Right lobe of liver (tissue), 6 donors: ENCODE measurements around the gene FOXO3B. TPM values are rescaled to one million over a fixed set of nuclear protein-coding genes. Genes with fewer than 3 reads are reported as not detected.
A peak's percentile ranks its signal among the peaks of the same experiment; 100 is the strongest.
"Not testable (repeated sequence)": the region's sequence is repeated elsewhere in the genome, so short reads cannot be mapped to it uniquely, and the experiment has no call there.

Experiments
- ATAC-seq, 4 donors: fragments of 200-7000 bp; cut with Tn5 transposase; one replicate each; pipeline ENCODE4 v1.9.1; 2020; ENCODE audit warnings: mild to moderate bottlenecking in 4 of 4, moderate library complexity in 4 of 4
- DNase-seq, 3 donors: peaks; one replicate each; pipeline ENCODE4 v3.0.0-alpha.2; 2020
- H3K27ac ChIP-seq, 3 donors: fragments of 200-600 bp; one replicate each; pipeline ENCODE4 v1.8.0; 2022
- H3K27me3 ChIP-seq, 2 donors: fragments of 200-600 bp; one replicate each; pipeline ENCODE4 v1.8.0; 2022
- H3K36me3 ChIP-seq, 4 donors: fragments of 200-600 bp; sonication (generic) in 1 of 4; one replicate each; pipeline versions ENCODE4 v1.5.1 to v1.8.0; 2017 to 2022; ENCODE audit warnings: control low read depth in 1 of 4
- H3K4me1 ChIP-seq, 4 donors: fragments of 200-600 bp; sonication (generic) in 1 of 4; one replicate each; pipeline versions ENCODE4 v1.5.1 to v1.8.0; 2017 to 2022; ENCODE audit warnings: control low read depth in 1 of 4
- H3K4me3 ChIP-seq, 3 donors: fragments of 200-600 bp; one replicate each; pipeline ENCODE4 v1.8.0; 2022
- H3K9me3 ChIP-seq, 4 donors: fragments of 200-600 bp; sonication (generic) in 1 of 4; one replicate each; pipeline versions ENCODE4 v1.5.1 to v1.8.0; 2017 to 2022; ENCODE audit warnings: control low read depth in 1 of 4
- WGBS: methylation state at CpG from one replicate; pipeline ENCODE4 v1.1.6; 2018; ENCODE audit warnings: low coverage, low lambda C conversion rate; ENCODE audit not compliant: insufficient coverage; ENCODE audit errors: missing lambda C conversion rate; 5-methylcytosine and 5-hydroxymethylcytosine counted together
- intact Hi-C, 2 donors: fragments of 100-400 bp; cut with DNase I; formaldehyde crosslinking; loops; one replicate each; pipeline versions ENCODE4 v1.11.2 to v1.14.1; 2022
- long read RNA-seq: library from polyadenylated mRNA; unstranded; transcript quantifications from one replicate; pipeline ENCODE4 v2.0.0, GENCODE V29; 2019
- total RNA-seq, 6 experiments: library from RNA; depleted of rRNA in 2 of 6; stranded (reverse); fragments of >200 nt in 2 of 6; fragmentation: NEBNext Ultra II Directional in 3 of 6; extraction: Animal tissue kit (Norgen Biotek cat#: 25700) in 3 of 6; gene quantifications; one replicate each; pipeline versions ENCODE4 v1.1.0 to v1.2.4, GENCODE V29; 2016 to 2023
- TF ChIP-seq, protein P1 (sequence below), 4 donors: fragments of 200-600 bp in 3 of 4; fragments of 450-650 bp in 1 of 4; IDR thresholded peaks; one replicate each; pipeline versions ENCODE4 v1.5.1 to v1.8.0; 2016 to 2022; ENCODE audit warnings: antibody characterized with exemption in 4 of 4, mild to moderate bottlenecking in 2 of 4
- donor health status: DM: no; HTN: yes; CAD: no.
- donor health status: DM: no; HTN: no; CAD: no.
- donor health status: DM: no; HTN: no; CAD: no.
- donor health status: DM: no; HTN: yes; CAD: no.
- donor health status: DM: no; HTN: yes; CAD: no.

Gene FOXO3B
- 1 to 10 TPM in 3 of 6 experiments, under 1 TPM in 3; 0.44 to 1.6 (median 1.1) TPM for total RNA-seq
- long read RNA-seq, result 0 reads

GRCh38 chr17:18681767-18682571 is at the start of gene FOXO3B:
Gene FOXO3B, minus strand, starts transcription at chr17:18682314. Its CDS starts 663 bp downstream, at chr17:18681651.
- H3K27ac ChIP-seq, intact Hi-C loops, H3K9me3 ChIP-seq, H3K36me3 ChIP-seq, H3K27me3 ChIP-seq, H3K4me1 ChIP-seq: not testable (repeated sequence)
- DNase-seq, result peak; percentile 86 to 92 (median 91)
- ATAC-seq, result peak; percentile 87 to 99 (median 98)
- WGBS, result 0% methylated on average over 27 of the region's 58 CpGs
- peak within 1 kb of the TSS; percentile 43 to 47 (median 44) for H3K4me3 ChIP-seq

DNA sequence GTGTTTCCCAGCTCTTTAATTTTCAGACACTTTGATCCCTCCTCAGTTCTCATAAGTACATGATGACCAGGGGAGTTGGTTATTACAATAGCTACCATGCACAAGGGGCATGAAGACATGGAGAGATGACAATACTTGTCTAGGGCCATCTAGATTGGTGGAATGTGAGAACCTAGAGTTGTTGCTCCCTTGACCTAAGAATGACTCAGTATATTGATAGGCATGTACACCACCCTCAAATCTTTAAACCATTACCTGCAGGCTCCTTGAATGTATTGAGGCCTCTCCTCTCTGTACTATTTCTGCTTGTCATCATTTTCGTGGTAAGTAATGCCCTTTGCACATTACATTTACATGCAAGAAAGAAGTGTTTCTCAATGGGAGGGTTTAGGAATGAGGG is 41.4 kb upstream of the FOXO3B start:
- WGBS, result no CpG with 5 or more reads among the region's 1 CpG
- H3K9me3 ChIP-seq, H3K27ac ChIP-seq, H3K27me3 ChIP-seq, H3K36me3 ChIP-seq, H3K4me3 ChIP-seq, DNase-seq, H3K4me1 ChIP-seq, intact Hi-C loops, ATAC-seq: not testable (repeated sequence)

DNA sequence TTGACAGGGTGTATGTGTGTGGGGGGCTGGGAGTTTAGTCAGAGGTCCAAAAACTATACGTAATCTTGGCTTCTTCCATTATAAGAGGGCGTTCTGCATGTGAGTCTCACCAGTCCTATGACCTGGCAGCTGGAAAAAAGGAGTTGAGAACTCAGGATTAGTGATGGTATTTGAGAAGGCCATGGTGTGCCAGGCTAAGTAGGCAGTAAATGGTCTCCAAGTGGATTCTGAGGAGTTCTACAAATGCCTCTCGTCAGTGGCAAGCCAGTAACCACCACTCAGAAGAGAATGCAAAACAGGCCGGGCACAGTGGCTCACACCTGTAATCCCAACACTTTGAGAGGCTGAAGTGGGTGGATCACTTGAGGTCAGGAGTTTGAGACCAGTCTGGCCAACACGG is 40.5 kb upstream of the FOXO3B start:
- intact Hi-C loops, H3K4me3 ChIP-seq, H3K36me3 ChIP-seq, DNase-seq, H3K9me3 ChIP-seq, ATAC-seq, H3K27ac ChIP-seq, H3K27me3 ChIP-seq, H3K4me1 ChIP-seq: not testable (repeated sequence)
- WGBS, result 56% methylated on average over 2 of the region's 5 CpGs

DNA sequence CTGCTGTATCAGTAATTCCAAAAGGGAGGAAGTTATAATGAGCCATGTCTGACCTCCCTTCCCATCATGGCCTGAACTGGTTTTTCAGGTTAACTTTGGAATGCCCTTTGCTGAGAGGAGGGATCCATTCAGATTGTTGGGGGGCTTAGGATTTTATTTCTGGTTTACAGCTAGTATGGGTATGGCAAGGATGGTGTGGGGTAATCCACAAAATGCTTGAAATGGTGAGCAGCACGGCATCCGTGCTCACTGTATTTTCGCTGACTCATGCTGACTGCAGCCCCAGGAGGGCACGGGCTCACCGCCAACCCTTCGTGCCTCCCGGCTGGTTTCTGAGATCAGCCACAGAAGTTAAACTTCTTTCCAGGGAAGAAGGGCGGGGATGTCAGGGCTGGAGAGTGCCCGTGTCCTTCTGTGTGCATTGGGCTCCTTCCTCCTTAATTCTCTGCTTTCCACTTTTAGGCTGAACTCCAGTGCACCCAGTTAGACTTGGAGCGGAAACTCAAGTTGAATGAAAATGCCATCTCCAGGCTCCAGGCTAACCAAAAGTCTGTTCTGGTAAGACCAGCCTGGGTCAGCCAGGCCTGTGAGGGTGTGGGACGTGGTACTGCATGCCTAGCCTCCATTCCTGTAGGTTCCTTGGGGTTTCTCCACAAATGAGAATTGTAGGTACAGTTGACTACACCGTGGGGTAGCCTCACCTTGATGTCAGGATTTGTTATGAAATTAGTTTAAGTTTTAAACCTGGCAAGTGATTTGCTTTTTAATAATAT is 39.8 kb upstream of the FOXO3B start:
- intact Hi-C loops, H3K27ac ChIP-seq, DNase-seq, H3K36me3 ChIP-seq, H3K9me3 ChIP-seq, H3K4me1 ChIP-seq, H3K27me3 ChIP-seq: not testable (repeated sequence)
- 82% methylated on average over 1 of the region's 12 CpGs for WGBS
- peak overlapping the region in 1 of 3 donors; percentile 29 for H3K4me3 ChIP-seq
- peak in 3 of 4 donors; percentile 68 to 83 (median 79) for ATAC-seq

DNA sequence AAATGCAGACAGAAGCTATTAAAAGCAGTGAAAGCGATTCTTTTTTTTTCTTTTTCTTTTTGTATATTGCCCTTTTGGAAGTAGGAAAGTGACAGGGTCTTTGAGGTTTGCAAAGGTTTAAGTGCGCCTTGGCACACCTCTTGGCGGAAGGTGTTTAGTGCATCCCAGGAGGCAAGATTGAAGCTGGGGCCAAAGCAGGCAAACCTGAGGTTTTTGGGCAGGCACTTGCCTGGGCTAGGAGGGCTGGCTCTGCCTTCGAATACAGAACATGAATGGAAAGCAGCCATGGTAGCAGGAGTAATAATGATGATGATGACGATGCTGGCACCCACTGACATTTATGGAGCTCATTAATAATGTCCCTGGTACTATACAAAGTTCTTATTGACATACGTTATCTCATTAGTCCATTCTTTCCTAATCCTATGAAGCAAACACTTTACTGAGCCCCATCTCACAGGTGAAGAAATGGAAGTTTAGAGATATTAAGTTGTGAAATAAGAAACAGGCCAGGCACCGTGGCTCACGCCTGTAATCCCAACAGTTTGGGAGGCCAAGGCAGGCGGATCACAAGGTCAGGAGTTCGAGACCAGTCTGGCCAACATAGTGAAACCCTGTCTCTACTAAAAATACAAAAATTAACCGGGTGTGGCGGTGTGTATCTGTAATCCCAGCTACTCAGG is 37.5 kb upstream of the FOXO3B start:
- H3K9me3 ChIP-seq, DNase-seq, H3K27me3 ChIP-seq, H3K36me3 ChIP-seq, H3K4me1 ChIP-seq, ATAC-seq, intact Hi-C loops, H3K27ac ChIP-seq, H3K4me3 ChIP-seq: not testable (repeated sequence)
- whole genome bisulfite sequencing, result 75% methylated on average over 6 of the region's 12 CpGs

- DNase-seq, H3K36me3 ChIP-seq, H3K4me1 ChIP-seq, H3K4me3 ChIP-seq, H3K27ac ChIP-seq, H3K9me3 ChIP-seq, intact Hi-C loops, H3K27me3 ChIP-seq: not testable (repeated sequence)
- WGBS, result 47% methylated on average over 2 of the region's 9 CpGs
- peak in 1 of 4 donors; percentile 30 for ATAC-seq
Observed at GRCh38 chr17:18718643-18719427, 36.7 kb upstream of the FOXO3B start.

GRCh38 chr17:18712354-18712999 is 30.4 kb upstream of the FOXO3B start:
- TF ChIP-seq, protein P1, sequence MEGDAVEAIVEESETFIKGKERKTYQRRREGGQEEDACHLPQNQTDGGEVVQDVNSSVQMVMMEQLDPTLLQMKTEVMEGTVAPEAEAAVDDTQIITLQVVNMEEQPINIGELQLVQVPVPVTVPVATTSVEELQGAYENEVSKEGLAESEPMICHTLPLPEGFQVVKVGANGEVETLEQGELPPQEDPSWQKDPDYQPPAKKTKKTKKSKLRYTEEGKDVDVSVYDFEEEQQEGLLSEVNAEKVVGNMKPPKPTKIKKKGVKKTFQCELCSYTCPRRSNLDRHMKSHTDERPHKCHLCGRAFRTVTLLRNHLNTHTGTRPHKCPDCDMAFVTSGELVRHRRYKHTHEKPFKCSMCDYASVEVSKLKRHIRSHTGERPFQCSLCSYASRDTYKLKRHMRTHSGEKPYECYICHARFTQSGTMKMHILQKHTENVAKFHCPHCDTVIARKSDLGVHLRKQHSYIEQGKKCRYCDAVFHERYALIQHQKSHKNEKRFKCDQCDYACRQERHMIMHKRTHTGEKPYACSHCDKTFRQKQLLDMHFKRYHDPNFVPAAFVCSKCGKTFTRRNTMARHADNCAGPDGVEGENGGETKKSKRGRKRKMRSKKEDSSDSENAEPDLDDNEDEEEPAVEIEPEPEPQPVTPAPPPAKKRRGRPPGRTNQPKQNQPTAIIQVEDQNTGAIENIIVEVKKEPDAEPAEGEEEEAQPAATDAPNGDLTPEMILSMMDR (IDR thresholded peaks at IDR 0.05), result peak; percentile 40 to 65 (median 60)
- H3K4me3 ChIP-seq, H3K9me3 ChIP-seq, H3K27me3 ChIP-seq, intact Hi-C loops, H3K36me3 ChIP-seq, H3K27ac ChIP-seq, H3K4me1 ChIP-seq: not testable (repeated sequence)
- DNase-seq (peak; percentile 48 to 65 (median 60)), ATAC-seq (peak; percentile 88 to 94 (median 90))
- WGBS, result 4% methylated on average over 7 of the region's 7 CpGs

- ATAC-seq, result peak in 1 of 4 donors; percentile 30
- H3K27ac ChIP-seq, H3K36me3 ChIP-seq, H3K27me3 ChIP-seq, intact Hi-C loops, H3K4me1 ChIP-seq, DNase-seq, H3K9me3 ChIP-seq, H3K4me3 ChIP-seq: not testable (repeated sequence)
- WGBS, result 91% methylated on average over 3 of the region's 3 CpGs
Observed at GRCh38 chr17:18708215-18708614, 26.1 kb upstream of the FOXO3B start.

- 88% methylated on average over 3 of the region's 3 CpGs for WGBS
- H3K36me3 ChIP-seq, H3K9me3 ChIP-seq, intact Hi-C loops, H3K4me1 ChIP-seq, H3K27ac ChIP-seq, H3K27me3 ChIP-seq, DNase-seq, ATAC-seq, H3K4me3 ChIP-seq: not testable (repeated sequence)
Observed at GRCh38 chr17:18705955-18706354, 23.8 kb upstream of the FOXO3B start.
